B cell (primary cell): ENCODE measurements around the gene DTX3. TPM values are rescaled to one million over a fixed set of nuclear protein-coding genes. Genes with fewer than 3 reads are reported as not detected.

Source experiments
- ATAC-seq: fragments of 200-7000 bp; cut with Tn5 transposase; one replicate; pipeline ENCODE4 v1.10.0; 2021; ENCODE audit warnings: low read depth, mild to moderate bottlenecking, moderate number of reproducible peaks, moderate library complexity
- CTCF ChIA-PET: fragments of 350-600 bp; sonication (Branson Sonifier 250); formaldehyde crosslinking; loops from one replicate; lab custom pipeline; 2021; ENCODE audit warnings: antibody characterized with exemption, inconsistent platforms; lab: Charles Lee
- POLR2A ChIA-PET: fragments of 350-600 bp; sonication (Branson Sonifier 250); formaldehyde crosslinking; loops from one replicate; lab custom pipeline; 2021; ENCODE audit warnings: antibody characterized with exemption; lab: Charles Lee
- DNase-seq: peaks from one replicate; pipeline ENCODE4 v3.0.0; 2013
- H2AFZ ChIP-seq: 2 replicates; pipeline ENCODE4 v1.6.1; 2012; ENCODE audit warnings: mild to moderate bottlenecking, low read depth, low read length; ENCODE audit not compliant: insufficient read depth, poor library complexity, severe bottlenecking
- H3K27ac ChIP-seq, 2 donors: 1 replicate in 1 of 2; 2 replicates in 1 of 2; pipeline ENCODE4 v1.5.1; 2012 to 2013; ENCODE audit warnings: low read length in 2 of 2, mild to moderate bottlenecking in 2 of 2, moderate library complexity in 1 of 2
- H3K27me3 ChIP-seq, 4 experiments: fragments of 200-600 bp in 1 of 4; sonication (generic) in 1 of 4; replicated peaks in 1 of 4; 1 replicate in 2 of 4; 2 replicates in 2 of 4; pipeline versions ENCODE4 v1.6.1 to v1.7.0; 2013 to 2016; ENCODE audit warnings: low read length in 3 of 4, mild to moderate bottlenecking in 2 of 4, mixed read lengths in 1 of 4, moderate library complexity in 1 of 4; ENCODE audit not compliant: insufficient read depth in 4 of 4, control insufficient read depth in 3 of 4; ENCODE audit errors: control extremely low read depth in 1 of 4
- H3K36me3 ChIP-seq, 2 experiments: replicated peaks in 1 of 2; 1 replicate in 1 of 2; 2 replicates in 1 of 2; pipeline versions ENCODE4 v1.6.1 to v1.7.1; 2013; ENCODE audit warnings: low read length in 1 of 2; ENCODE audit not compliant: insufficient read depth in 2 of 2, control insufficient read depth in 1 of 2; ENCODE audit errors: control extremely low read depth in 1 of 2, extremely low read depth in 1 of 2
- H3K4me1 ChIP-seq, 2 donors: fragments of 200-600 bp in 1 of 2; sonication (generic) in 1 of 2; 1 replicate in 1 of 2; 2 replicates in 1 of 2; pipeline versions ENCODE4 v1.5.1 to v1.6.1; 2013 to 2017; ENCODE audit warnings: low read length in 2 of 2; ENCODE audit not compliant: control insufficient read depth in 2 of 2, insufficient read depth in 2 of 2
- H3K4me2 ChIP-seq: replicated peaks from 2 replicates; pipeline ENCODE3; 2012; ENCODE audit warnings: mild to moderate bottlenecking, low read depth, low read length; ENCODE audit not compliant: poor library complexity, severe bottlenecking
- H3K4me3 ChIP-seq, 5 experiments: fragments of 200-600 bp in 1 of 5; sonication (generic) in 1 of 5; 1 replicate in 3 of 5; 2 replicates in 2 of 5; pipeline versions ENCODE4 v1.5.1 to v1.7.0; 2011 to 2016; ENCODE audit warnings: low read length in 4 of 5, mild to moderate bottlenecking in 4 of 5, low read depth in 2 of 5, control low read depth in 1 of 5, moderate library complexity in 1 of 5; ENCODE audit not compliant: insufficient read depth in 1 of 5; ENCODE audit errors: control extremely low read depth in 1 of 5, extremely low read depth in 1 of 5
- H3K79me2 ChIP-seq: fragments of 200-600 bp; sonication (generic); one replicate; pipeline ENCODE4 v1.6.0; 2016; ENCODE audit warnings: low read length; ENCODE audit not compliant: control insufficient read depth, insufficient read depth
- H3K9ac ChIP-seq: fragments of 200-600 bp; sonication (generic); 2 replicates; pipeline ENCODE4 v1.6.1; 2017; ENCODE audit warnings: mild to moderate bottlenecking, low read length, moderate library complexity
- H3K9me3 ChIP-seq, 3 donors: one replicate each; pipeline versions ENCODE4 v1.6.1 to v1.7.1; 2013; ENCODE audit warnings: low read length in 2 of 3; ENCODE audit not compliant: control insufficient read depth in 2 of 3, insufficient read depth in 1 of 3; ENCODE audit errors: control extremely low read depth in 1 of 3
- H4K20me1 ChIP-seq: 2 replicates; pipeline ENCODE4 v1.6.0; 2012; ENCODE audit warnings: mild to moderate bottlenecking, low read length; ENCODE audit not compliant: insufficient read depth, control insufficient read depth, poor library complexity, severe bottlenecking
- H3K27ac Mint-ChIP-seq: one replicate; pipeline ENCODE4 v1.8.0; 2021; ENCODE audit warnings: mixed read lengths
- H3K27me3 Mint-ChIP-seq: one replicate; pipeline ENCODE4 v1.8.0; 2021; ENCODE audit warnings: mixed read lengths
- H3K4me1 Mint-ChIP-seq: one replicate; pipeline ENCODE4 v1.8.0; 2021; ENCODE audit warnings: mixed read lengths
- H3K4me3 Mint-ChIP-seq: one replicate; pipeline ENCODE4 v1.8.0; 2021; ENCODE audit warnings: mixed read lengths
- H3K9me3 Mint-ChIP-seq: one replicate; pipeline ENCODE4 v1.8.0; 2022; ENCODE audit warnings: mixed read lengths; ENCODE audit not compliant: insufficient read depth
- EZH2 ChIP-seq: IDR thresholded peaks from 2 replicates; pipeline ENCODE4 v1.6.1; 2012; ENCODE audit warnings: borderline replicate concordance, low read depth, mild to moderate bottlenecking, moderate library complexity, low read length; ENCODE audit not compliant: insufficient read depth, poor library complexity, severe bottlenecking
- WGBS: methylation state at CpG from one replicate; pipeline ENCODE4 v1.1.5; 2013; ENCODE audit warnings: missing lambda C conversion rate; ENCODE audit not compliant: insufficient coverage; 5-methylcytosine and 5-hydroxymethylcytosine counted together
- intact Hi-C: fragments of 100-400 bp; cut with micrococcal nuclease; formaldehyde crosslinking; loops from one replicate; pipeline ENCODE4 v1.10.0; 2022
- polyA plus RNA-seq: library from polyadenylated mRNA; depleted of rRNA; stranded (reverse); fragments of >200 nt; gene quantifications from 2 replicates; pipeline ENCODE4 v1.2.3, GENCODE V29; 2012
- total RNA-seq, 2 donors: library from RNA; stranded (reverse); fragments of 120-200 nt in 1 of 2; gene quantifications; 1 replicate in 1 of 2; 2 replicates in 1 of 2; pipeline versions ENCODE4 v1.2.3 to v1.2.4, GENCODE V29; 2013 to 2022
- TF ChIP-seq, protein P1 (sequence below): fragments of 200-600 bp; IDR thresholded peaks from one replicate; pipeline ENCODE4 v1.8.0; 2022; ENCODE audit warnings: antibody characterized with exemption, mild to moderate bottlenecking

Gene DTX3
- total and polyA plus RNA-seq, 2 donors (not counting 1 experiment from before 2014, with no cell fraction given), result 3.5 to 7.3 TPM

DNA sequence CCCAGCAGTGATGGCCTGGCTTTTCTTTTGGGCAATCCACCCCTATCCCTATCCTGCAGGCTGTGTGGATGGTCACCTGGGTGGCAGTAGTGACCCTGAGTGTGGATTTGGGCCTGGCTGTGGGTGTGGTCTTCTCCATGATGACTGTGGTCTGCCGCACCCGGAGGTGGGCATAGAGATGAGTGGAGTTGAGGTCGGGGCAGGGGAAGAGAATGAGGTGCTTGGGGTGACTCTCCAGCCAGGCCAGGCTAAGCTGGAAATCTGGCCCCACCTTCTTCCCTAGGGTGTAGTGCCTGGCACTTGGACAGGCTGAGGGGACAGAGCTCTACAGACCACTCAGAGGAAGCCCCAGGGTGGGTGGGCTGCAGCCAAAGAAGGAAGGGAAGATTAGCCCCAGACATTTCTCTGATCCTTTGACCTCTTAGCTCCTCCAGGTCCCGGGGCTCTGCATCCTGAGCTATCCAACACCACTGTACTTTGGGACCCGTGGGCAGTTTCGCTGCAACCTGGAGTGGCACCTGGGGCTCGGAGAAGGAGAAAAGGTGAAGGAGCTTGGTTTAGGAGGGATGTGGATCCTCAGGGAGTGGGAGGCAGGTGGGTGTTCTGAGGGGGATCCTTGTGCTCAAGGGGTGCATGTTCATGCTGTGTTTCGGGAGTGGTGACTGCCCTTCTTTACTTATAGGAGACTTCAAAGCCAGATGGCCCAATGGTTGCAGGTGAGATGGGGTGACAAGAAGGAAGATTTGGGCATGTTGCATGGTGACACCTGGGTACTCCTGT lies 20.0 kb downstream of the DTX3 start:
- no peak overlapping the region for H3K9ac ChIP-seq
- H3K4me1 ChIP-seq, result peaks cover 35 to 55% of the 10 kb centered on the region in 2 donors
- CTCF ChIA-PET, result interaction anchor here (0.9 to 3.3 kb wide), 6 partner anchors 9 to 166 kb away, joined by 3 to 17 read pairs (median 4); partner anchors contain the start of genes B4GALNT1 and GLI1
- Mint-ChIP-seq H3K9me3 (no peaks in the 10 kb centered on the region), H3K4me3 (no peak overlapping the region), H3K27ac (no peak overlapping the region), H3K4me1 (peaks cover 39% of the 10 kb centered on the region), H3K27me3 (peaks cover 88% of the 10 kb centered on the region)
- H3K79me2 ChIP-seq, result no peaks in the 10 kb centered on the region
- no peak for DNase-seq
- no peak overlapping the region for H2AFZ ChIP-seq
- peaks cover 0 to 97% (median 80%) of the 10 kb centered on the region in 4 experiments for H3K27me3 ChIP-seq
- POLR2A ChIA-PET, result no interaction called here
- ATAC-seq, result no peak
- no peak overlapping the region for H3K4me2 ChIP-seq
- no peaks in the 10 kb centered on the region for H3K36me3 ChIP-seq
- H4K20me1 ChIP-seq, result peaks cover 7% of the 10 kb centered on the region
- no peak for TF ChIP-seq EZH2
- H3K9me3 ChIP-seq, result peaks cover 0 to 20% (median 0%) of the 10 kb centered on the region in 3 donors
- WGBS, result 95% methylated on average over 3 of the region's 8 CpGs
- H3K27ac ChIP-seq, result no peak overlapping the region
- intact Hi-C loops, result loop anchor here (5.0 kb wide), 2 partner anchors 102 to 147 kb away; partner anchors contain the start of genes ARHGAP9, DDIT3 and MBD6
- no peak overlapping the region for H3K4me3 ChIP-seq

DNA sequence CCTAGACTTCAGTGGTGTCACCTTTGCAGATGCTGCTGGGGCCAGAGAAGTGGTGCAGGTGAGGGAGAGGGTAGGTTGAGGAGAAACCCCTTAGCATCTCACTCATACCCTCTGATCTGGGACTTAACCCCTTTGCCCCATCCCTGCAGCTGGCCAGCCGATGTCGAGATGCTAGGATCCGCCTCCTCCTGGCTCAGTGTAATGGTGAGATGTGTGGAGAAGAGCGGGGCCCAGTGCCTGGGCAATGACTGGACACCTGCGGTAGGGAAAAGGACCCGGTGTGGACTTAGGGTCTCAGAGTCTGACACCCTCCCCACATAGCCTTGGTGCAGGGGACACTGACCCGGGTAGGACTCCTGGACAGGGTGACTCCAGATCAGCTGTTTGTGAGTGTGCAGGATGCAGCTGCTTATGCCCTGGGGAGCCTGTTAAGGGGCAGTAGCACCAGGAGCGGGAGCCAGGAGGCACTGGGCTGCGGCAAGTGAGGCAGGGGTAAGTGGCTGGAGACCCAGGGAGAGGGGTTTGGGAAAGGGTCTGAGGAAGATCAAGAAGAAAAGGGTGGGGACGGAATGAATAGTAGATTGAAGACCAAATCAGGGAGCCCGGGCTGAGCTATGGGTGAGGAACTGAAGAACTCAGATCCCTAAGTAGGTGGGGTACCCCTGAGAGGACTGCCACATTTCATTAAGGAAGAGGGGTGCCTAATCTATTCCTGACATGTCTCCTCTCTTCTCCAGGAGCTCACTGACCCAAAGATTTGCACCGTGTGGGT lies 20.8 kb downstream of the DTX3 start:
- no peak for ATAC-seq
- H3K4me1 Mint-ChIP-seq, result peaks cover 33% of the 10 kb centered on the region

More for the DNA sequence above, 20.8 kb downstream of the DTX3 start:
- no peak overlapping the region for H2AFZ ChIP-seq
- no peaks in the 10 kb centered on the region for H3K9me3 Mint-ChIP-seq
- DNase-seq, result no peak
- H3K27ac ChIP-seq, result no peak overlapping the region
- peaks cover 0 to 20% (median 0%) of the 10 kb centered on the region in 3 donors for H3K9me3 ChIP-seq
- ChIA-PET CTCF (interaction anchor here (0.9 to 3.3 kb wide), 5 partner anchors 8 to 166 kb away, joined by 3 to 17 read pairs (median 4); partner anchors contain the start of genes B4GALNT1 and GLI1), POLR2A (no interaction called here)
- no peaks in the 10 kb centered on the region for H3K79me2 ChIP-seq
- peaks cover 27 to 46% of the 10 kb centered on the region in 2 donors for H3K4me1 ChIP-seq
- no peaks in the 10 kb centered on the region for H3K36me3 ChIP-seq
- no peak overlapping the region for H3K4me3 Mint-ChIP-seq
- no peak overlapping the region for H3K9ac ChIP-seq
- peaks cover 88% of the 10 kb centered on the region for H3K27me3 Mint-ChIP-seq
- H3K27me3 ChIP-seq, result peaks cover 0 to 97% (median 76%) of the 10 kb centered on the region in 4 experiments
- WGBS, result 73% methylated on average over 5 of the region's 12 CpGs
- TF ChIP-seq EZH2, result no peak
- TF ChIP-seq, protein P1, sequence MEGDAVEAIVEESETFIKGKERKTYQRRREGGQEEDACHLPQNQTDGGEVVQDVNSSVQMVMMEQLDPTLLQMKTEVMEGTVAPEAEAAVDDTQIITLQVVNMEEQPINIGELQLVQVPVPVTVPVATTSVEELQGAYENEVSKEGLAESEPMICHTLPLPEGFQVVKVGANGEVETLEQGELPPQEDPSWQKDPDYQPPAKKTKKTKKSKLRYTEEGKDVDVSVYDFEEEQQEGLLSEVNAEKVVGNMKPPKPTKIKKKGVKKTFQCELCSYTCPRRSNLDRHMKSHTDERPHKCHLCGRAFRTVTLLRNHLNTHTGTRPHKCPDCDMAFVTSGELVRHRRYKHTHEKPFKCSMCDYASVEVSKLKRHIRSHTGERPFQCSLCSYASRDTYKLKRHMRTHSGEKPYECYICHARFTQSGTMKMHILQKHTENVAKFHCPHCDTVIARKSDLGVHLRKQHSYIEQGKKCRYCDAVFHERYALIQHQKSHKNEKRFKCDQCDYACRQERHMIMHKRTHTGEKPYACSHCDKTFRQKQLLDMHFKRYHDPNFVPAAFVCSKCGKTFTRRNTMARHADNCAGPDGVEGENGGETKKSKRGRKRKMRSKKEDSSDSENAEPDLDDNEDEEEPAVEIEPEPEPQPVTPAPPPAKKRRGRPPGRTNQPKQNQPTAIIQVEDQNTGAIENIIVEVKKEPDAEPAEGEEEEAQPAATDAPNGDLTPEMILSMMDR, result no peak
- H3K27ac Mint-ChIP-seq, result no peak overlapping the region
- no peak overlapping the region for H3K4me3 ChIP-seq
- no peak overlapping the region for H3K4me2 ChIP-seq
- intact Hi-C loops, result no loop called here
- peaks cover 3% of the 10 kb centered on the region for H4K20me1 ChIP-seq
